HL-60 (cell line): ENCODE results near the gene IFT22.

Experiments used
- REST ChIP-seq: IDR thresholded peaks from 2 replicates; pipeline ENCODE4 v1.6.1; 2012; ENCODE audit warnings: low read depth; ENCODE audit not compliant: insufficient replicate concordance
- TF ChIP-seq, protein P1 (sequence below): IDR thresholded peaks from one replicate; pipeline ENCODE4 v1.5.1; 2011; ENCODE audit warnings: low read length, control low read depth, inconsistent platforms; ENCODE audit not compliant: insufficient read depth

- TF ChIP-seq, protein P1, sequence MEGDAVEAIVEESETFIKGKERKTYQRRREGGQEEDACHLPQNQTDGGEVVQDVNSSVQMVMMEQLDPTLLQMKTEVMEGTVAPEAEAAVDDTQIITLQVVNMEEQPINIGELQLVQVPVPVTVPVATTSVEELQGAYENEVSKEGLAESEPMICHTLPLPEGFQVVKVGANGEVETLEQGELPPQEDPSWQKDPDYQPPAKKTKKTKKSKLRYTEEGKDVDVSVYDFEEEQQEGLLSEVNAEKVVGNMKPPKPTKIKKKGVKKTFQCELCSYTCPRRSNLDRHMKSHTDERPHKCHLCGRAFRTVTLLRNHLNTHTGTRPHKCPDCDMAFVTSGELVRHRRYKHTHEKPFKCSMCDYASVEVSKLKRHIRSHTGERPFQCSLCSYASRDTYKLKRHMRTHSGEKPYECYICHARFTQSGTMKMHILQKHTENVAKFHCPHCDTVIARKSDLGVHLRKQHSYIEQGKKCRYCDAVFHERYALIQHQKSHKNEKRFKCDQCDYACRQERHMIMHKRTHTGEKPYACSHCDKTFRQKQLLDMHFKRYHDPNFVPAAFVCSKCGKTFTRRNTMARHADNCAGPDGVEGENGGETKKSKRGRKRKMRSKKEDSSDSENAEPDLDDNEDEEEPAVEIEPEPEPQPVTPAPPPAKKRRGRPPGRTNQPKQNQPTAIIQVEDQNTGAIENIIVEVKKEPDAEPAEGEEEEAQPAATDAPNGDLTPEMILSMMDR = no peak
- TF ChIP-seq REST = no peak
These were observed 8.4 kb upstream of the IFT22 start for GRCh38 chr7:101330011-101330484.
